Caco-2 (cell line): ENCODE measurements around the gene STAP2. TPM values are rescaled to one million over a fixed set of nuclear protein-coding genes. Genes with fewer than 3 reads are reported as not detected.

Experiments
- BruUV-seq: library from RNA; stranded (reverse); fragments of 400-500 nt; replicated peaks from 2 replicates; lab custom pipeline; 2021; lab: Mats Ljungman, UMichigan
- CTCF ChIA-PET: fragments of 300-600 bp; sonication (Branson Sonifier 250); formaldehyde crosslinking; loops from one replicate; lab custom pipeline; 2022; ENCODE audit warnings: antibody characterized with exemption; lab: Charles Lee
- POLR2A ChIA-PET: fragments of 300-600 bp; sonication (Branson Sonifier 250); formaldehyde crosslinking; loops from one replicate; lab custom pipeline; 2022; ENCODE audit warnings: antibody characterized with exemption; lab: Charles Lee
- DNase-seq, 2 experiments: peaks; one replicate each; pipeline versions ENCODE4 v3.0.0 to v3.0.0-alpha.2; 2020 to 2022
- H3K27me3 ChIP-seq: replicated peaks from 2 replicates; pipeline ENCODE4 v1.6.0; 2011; ENCODE audit warnings: low read length; ENCODE audit not compliant: control insufficient read depth, insufficient read depth
- H3K36me3 ChIP-seq: 2 replicates; pipeline ENCODE4 v1.5.1; 2011; ENCODE audit warnings: low read length; ENCODE audit not compliant: control insufficient read depth, insufficient read depth
- H3K4me1 ChIP-seq: fragments of 250-450 bp; sonication (Bioruptor Pico); 2 replicates; pipeline ENCODE4 v1.5.1; 2020; ENCODE audit warnings: mild to moderate bottlenecking
- H3K4me3 ChIP-seq: 2 replicates; pipeline ENCODE4 v1.5.1; 2011; ENCODE audit warnings: low read depth, mild to moderate bottlenecking, control low read depth, low read length
- H3K9me3 ChIP-seq: fragments of 250-450 bp; sonication (Bioruptor Pico); 2 replicates; pipeline ENCODE4 v1.5.1; 2020; ENCODE audit warnings: mild to moderate bottlenecking, moderate library complexity
- H3K27ac Mint-ChIP-seq: one replicate; pipeline ENCODE4 v1.8.0; 2022; ENCODE audit warnings: mixed read lengths; ENCODE audit not compliant: unreplicated experiment
- H3K27me3 Mint-ChIP-seq: one replicate; pipeline ENCODE4 v1.8.0; 2022; ENCODE audit warnings: mixed read lengths; ENCODE audit not compliant: insufficient read depth, unreplicated experiment
- H3K36me3 Mint-ChIP-seq: one replicate; pipeline ENCODE4 v1.8.0; 2022; ENCODE audit warnings: mild to moderate bottlenecking, mixed read lengths; ENCODE audit not compliant: insufficient read depth, unreplicated experiment
- H3K4me1 Mint-ChIP-seq: one replicate; pipeline ENCODE4 v1.8.0; 2022; ENCODE audit warnings: low read depth, mixed read lengths; ENCODE audit not compliant: unreplicated experiment
- H3K4me3 Mint-ChIP-seq: one replicate; pipeline ENCODE4 v1.8.0; 2022; ENCODE audit warnings: mild to moderate bottlenecking, moderate library complexity, mixed read lengths; ENCODE audit not compliant: unreplicated experiment
- H3K9me3 Mint-ChIP-seq: one replicate; pipeline ENCODE4 v1.8.0; 2022; ENCODE audit warnings: mixed read lengths; ENCODE audit not compliant: unreplicated experiment
- CTCF ChIP-seq, 2 experiments: fragments of 200-600 bp in 1 of 2; IDR thresholded peaks; 1 replicate in 1 of 2; 2 replicates in 1 of 2; pipeline versions ENCODE4 v1.5.1 to v1.8.0; 2011 to 2022; ENCODE audit warnings: antibody characterized with exemption in 1 of 2, control low read depth in 1 of 2, inconsistent platforms in 1 of 2, low read depth in 1 of 2, low read length in 1 of 2, mild to moderate bottlenecking in 1 of 2, moderate library complexity in 1 of 2; ENCODE audit not compliant: insufficient read depth in 1 of 2, severe bottlenecking in 1 of 2, unreplicated experiment in 1 of 2
- intact Hi-C: fragments of 100-400 bp; cut with micrococcal nuclease; formaldehyde crosslinking; loops from one replicate; pipeline ENCODE4 v1.10.0; 2022; ENCODE audit not compliant: unreplicated experiment
- total RNA-seq: library from RNA; stranded (reverse); gene quantifications from 2 replicates; pipeline ENCODE4 v1.2.3, GENCODE V29; 2022

STAP2 gene
- total RNA-seq, 1 experiment from 2014 or later: 71.6 TPM

GRCh38 chr19:4374498-4375163 is 36.0 kb upstream of the STAP2 start:
- Mint-ChIP-seq H3K36me3 (peaks cover 50% of the 10 kb centered on the region), H3K27me3 (no peaks in the 10 kb centered on the region), H3K4me1 (peaks cover 17% of the 10 kb centered on the region), H3K27ac (peak overlapping the region; percentile 93), H3K4me3 (peak overlapping the region; percentile 57), H3K9me3 (no peaks in the 10 kb centered on the region)
- CTCF ChIA-PET: interaction anchor here (0.6 to 2.6 kb wide), 13 partner anchors 12 to 766 kb away, joined by 3 to 25 read pairs (median 7); partner anchors contain the start of genes CHAF1A, MPND, SH3GL1 and YJU2
- TF ChIP-seq CTCF (IDR thresholded peaks at IDR 0.05; ENCODE audit: insufficient read depth in 1 of 2, low read depth in 1 of 2, low read length in 1 of 2, severe bottlenecking in 1 of 2, unreplicated experiment in 1 of 2): no peak
- no peaks in the 10 kb centered on the region; the same call in 1 of the 2 replicates for H3K36me3 ChIP-seq
- intact Hi-C loops: loop anchor here (1.0 kb wide), 2 partner anchors 17 to 26 kb away; partner anchors contain the start of gene SH3GL1
- POLR2A ChIA-PET: interaction anchor here (1.2 to 2.7 kb wide), 4 partner anchors 16 to 32 kb away, joined by 8 to 27 read pairs (median 20); partner anchors contain the start of genes CHAF1A, MPND and SH3GL1
- no peak overlapping the region for H3K4me3 ChIP-seq
- BruUV-seq: TSS peak; percentile 36
- no peaks in the 10 kb centered on the region for H3K9me3 ChIP-seq
- peaks cover 40% of the 10 kb centered on the region for H3K4me1 ChIP-seq
- no peaks in the 10 kb centered on the region for H3K27me3 ChIP-seq
- peak; percentile 66 to 82 for DNase-seq

- CTCF ChIA-PET: interaction anchor here (1.3 to 2.6 kb wide), 5 partner anchors 17 to 31 kb away, joined by 4 to 25 read pairs (median 18); partner anchors contain the start of genes CHAF1A, MPND and SH3GL1
- peaks cover 40% of the 10 kb centered on the region for H3K4me1 ChIP-seq
- BruUV-seq: no TSS peak
Observed at GRCh38 chr19:4373601-4374497, 35.2 kb upstream of the STAP2 start.

More at GRCh38 chr19:4373601-4374497, 35.2 kb upstream of the STAP2 start:
- Histone ChIP-seq H3K27me3 (no peaks in the 10 kb centered on the region), H3K36me3 (no peaks in the 10 kb centered on the region; the same call in 1 of the 2 replicates), H3K9me3 (no peaks in the 10 kb centered on the region), H3K4me3 (no peak overlapping the region)
- Mint-ChIP-seq H3K36me3 (peaks cover 50% of the 10 kb centered on the region), H3K4me3 (peak overlapping the region; percentile 57), H3K27me3 (no peaks in the 10 kb centered on the region), H3K9me3 (no peaks in the 10 kb centered on the region), H3K4me1 (peaks cover 17% of the 10 kb centered on the region), H3K27ac (peak overlapping the region; percentile 93)
- TF ChIP-seq CTCF (IDR thresholded peaks at IDR 0.05; ENCODE audit: insufficient read depth in 1 of 2, low read depth in 1 of 2, low read length in 1 of 2, severe bottlenecking in 1 of 2, unreplicated experiment in 1 of 2): no peak
- no peak for DNase-seq
- POLR2A ChIA-PET: interaction anchor here (2.0 to 2.7 kb wide), 3 partner anchors 17 to 31 kb away, joined by 20 to 27 read pairs (median 21); partner anchors contain the start of genes CHAF1A and MPND
- intact Hi-C loops: no loop called here
